Stimulated activated CD8-positive, alpha-beta memory T cell treated with anti-CD3 and anti-CD28 coated beads, Interleukin-2, amount 100 ng/mL, for 48 hours (primary cell): ENCODE results near the gene MMP28.

Source experiments
- DNase-seq, 2 donors: peaks; one replicate each; pipeline ENCODE4 v3.0.0-alpha.2; 2020; ENCODE audit warnings: low read depth in 2 of 2

The MMP28 gene

DNA sequence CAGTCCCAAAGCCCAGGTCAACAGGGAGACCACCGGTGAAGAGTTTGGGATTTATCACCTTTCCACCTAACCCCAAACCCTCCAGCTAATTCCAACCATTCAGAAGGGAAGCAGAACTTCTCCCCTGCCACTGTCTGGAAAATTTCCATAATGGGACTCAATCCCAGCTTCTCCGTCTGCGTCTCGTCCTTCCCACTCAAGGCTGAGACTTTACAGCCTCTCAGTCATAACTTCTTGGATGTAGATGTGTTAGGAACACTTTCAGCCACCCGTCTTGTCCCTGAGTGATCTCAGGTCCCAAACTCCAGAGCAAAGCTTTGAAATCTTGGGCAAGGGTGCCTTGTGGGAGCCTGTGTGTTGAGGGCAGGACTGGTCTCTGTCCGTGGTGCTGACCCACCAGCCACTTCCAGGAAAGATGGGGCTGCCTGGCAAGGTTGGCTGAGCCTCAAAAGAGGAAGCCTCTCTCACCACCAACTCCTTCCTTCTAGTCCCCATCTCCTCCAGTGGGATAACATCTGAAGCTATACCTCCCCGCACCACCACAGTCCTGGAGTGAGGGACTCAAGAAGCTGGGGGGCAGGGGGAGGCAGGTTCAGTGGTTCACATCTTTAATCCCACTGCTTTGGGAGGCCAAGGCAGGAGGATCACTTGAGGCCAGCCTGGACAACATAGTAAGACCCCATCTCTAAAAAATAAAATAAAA, 51.7 kb downstream of the MMP28 start:
- DNase-seq: no peak

DNA sequence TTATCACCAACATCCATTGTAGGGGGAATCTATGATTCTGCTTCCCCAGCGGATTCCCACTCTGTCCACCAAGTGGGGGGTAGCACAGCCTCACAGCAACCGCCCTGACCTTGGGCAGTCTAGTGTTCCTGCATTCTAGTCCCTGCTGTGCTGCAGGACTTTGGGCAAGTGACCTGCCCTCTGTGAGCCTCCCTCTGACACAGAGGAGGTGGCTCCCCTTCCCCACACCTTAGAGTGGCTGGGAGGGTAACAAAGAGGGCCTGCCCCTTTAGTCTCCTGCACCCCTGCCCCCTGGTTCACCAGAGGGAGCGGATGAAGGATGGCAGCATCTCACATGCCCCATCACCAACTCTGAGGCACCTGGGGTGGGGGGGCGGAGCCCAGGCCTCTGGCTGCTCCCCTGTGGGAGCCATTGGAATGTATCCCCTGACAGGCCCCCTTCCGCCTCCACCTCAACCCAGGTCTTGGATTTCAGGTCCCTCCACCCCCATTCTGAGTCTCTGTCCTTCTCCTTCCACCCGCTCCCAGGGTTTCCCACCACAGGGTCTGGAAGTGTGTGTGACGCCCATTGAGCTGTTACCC, 52.5 kb downstream of the MMP28 start:
- no peak for DNase-seq

DNA sequence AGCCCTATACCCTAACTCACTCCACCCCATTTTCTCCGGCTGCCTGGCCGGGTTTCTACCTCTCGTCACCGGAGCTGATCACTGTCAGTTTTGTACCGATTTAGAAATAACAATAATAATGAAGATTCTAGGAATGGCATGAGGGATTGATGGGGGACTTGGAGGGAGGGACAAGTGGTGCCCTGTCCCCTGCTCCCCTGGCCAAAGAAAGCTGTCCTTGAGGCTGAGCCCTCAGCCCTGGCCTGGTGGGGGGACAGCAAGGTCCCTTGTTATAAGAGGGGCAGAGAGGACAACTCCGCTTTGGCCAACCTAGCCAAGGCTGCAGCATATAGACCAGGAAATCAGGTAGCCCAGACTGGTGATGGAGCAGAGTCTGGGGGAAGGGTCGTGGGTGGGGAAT, 52.9 kb downstream of the MMP28 start:
- no peak for DNase-seq

DNA sequence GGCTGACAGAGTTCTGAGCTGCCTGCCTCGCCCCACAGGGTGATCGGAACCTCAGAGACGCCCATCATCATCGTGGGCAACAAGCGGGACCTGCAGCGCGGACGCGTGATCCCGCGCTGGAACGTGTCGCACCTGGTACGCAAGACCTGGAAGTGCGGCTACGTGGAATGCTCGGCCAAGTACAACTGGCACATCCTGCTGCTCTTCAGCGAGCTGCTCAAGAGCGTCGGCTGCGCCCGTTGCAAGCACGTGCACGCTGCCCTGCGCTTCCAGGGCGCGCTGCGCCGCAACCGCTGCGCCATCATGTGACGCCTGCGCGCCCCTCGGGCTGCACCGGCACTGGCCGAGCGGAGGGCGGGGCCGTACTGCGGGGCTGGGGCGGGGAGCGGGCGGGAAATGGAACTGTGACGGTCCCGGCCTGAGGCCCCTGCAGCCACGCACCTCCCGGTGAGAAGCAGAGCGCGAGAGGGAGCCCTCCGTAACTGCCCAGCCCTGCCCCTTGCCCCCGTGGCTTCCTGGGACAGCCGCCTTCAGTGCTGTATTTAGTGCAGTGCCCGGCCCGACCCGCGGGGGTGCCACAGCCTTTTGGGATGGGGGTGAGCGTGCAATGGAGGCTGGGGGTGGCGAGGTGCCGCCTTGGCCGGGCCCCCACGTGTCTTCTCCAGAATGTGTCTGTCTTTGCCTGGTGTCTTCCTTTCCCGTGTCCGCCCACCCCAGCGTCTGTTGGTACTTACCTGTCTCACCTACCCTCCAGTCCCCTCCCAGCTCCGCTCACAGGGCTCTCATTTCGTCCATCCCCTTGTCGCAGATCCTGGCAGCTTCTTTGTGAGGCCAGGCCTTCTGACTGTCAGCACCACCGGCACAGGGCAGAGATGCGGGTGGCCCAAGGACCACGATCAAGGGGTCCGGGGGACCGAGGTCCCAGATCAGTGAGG, 54.2 kb downstream of the MMP28 start:
- peak in 1 of 2 donors; percentile 17 for DNase-seq

DNA sequence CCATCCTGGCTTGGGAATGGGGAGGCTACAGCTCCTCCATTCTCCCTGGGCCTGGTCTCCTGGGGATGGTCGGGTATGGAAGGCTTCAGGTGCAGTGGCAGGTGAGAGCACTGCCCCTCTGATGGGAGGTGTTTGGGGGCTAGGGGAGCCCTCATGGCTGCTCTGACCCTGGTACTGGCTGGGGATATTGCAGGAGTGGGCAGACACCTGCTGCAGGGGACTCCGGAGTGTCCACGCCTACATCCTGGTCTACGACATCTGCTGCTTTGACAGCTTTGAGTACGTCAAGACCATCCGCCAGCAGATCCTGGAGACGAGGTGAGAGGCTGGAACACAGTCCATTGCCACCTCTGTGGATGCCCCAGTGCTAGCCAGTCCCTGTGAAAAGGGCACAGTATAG, 55.2 kb downstream of the MMP28 start:
- DNase-seq: no peak

DNA sequence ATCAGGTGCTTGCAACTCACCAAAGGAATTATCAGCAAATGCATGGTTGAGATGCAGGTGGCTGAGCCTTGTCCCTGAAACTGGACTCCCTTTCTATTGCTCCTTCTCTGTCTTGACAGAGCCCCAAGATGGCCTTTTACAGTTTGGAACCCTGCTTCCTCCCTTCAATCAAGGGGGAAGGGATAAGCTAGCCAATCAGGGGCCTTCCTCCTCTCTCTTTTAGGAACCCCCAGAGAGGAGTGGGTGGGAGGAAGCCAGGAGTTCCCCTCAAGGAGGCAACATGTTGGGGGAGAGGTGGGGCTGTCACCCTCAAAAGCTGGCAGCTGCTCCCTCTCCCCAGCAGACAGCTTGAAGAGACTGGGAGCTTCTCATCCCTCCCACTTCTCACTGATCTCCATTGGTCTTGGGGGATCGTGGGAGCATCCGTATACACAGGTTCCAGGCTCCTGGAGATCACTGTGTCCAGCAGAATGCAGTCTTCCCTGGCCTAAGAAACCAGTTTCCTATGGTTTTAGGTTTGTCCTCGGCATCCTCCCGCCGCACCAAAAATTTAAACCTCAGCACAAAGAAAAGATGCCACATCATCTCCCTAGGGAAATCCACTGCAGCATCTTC, 56.8 kb downstream of the MMP28 start:
- no peak for DNase-seq

DNA sequence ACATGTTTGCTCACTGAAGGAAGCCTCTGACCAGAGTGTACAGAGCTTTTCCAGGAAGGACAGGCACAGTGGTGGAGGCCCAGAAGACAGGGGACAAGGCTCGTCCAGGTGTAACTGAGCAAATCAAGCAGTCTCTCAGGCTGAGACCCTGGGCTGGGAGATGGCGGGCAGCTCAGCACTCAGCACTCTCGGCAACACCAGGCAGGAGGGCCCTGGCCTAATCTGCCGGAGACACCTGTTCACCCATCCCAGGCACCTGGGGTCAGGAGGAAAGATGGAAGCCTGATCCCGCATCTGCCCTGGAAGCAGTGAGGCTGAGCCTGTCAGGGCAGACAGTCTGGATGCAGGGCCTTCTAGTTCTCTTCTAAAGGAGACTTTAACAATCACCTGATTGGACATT, 59.2 kb downstream of the MMP28 start:
- no peak for DNase-seq

DNA sequence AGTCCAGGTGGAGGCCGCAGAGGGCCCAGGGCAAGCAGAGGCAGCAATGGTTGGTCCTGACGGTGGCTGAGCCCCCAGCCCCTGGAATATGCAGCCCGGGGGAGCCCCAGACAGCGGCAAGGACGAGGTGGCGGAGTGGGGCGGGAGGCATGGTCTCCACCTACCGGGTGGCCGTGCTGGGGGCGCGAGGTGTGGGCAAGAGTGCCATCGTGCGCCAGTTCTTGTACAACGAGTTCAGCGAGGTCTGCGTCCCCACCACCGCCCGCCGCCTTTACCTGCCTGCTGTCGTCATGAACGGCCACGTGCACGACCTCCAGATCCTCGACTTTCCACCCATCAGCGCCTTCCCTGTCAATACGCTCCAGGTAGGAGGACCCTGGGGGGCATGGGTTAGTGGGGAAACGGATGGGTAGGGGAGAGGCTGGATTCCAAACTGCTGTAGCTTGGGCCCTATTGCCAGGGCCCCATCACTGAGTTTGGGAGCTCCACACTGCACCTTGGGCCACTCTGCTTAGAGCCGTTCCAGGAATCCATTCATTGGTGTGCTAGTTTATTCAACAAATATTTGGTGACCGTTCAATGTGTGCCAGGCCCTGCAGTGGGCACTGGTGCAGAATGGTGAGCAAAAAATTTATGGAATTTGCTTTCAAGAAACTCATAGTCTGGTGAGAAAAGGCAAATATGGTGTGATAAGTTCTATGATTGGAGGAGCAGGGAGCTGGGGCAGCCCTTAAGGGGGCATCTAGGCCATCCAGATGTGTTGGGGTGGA, 60.2 kb downstream of the MMP28 start:
- no peak for DNase-seq

DNA sequence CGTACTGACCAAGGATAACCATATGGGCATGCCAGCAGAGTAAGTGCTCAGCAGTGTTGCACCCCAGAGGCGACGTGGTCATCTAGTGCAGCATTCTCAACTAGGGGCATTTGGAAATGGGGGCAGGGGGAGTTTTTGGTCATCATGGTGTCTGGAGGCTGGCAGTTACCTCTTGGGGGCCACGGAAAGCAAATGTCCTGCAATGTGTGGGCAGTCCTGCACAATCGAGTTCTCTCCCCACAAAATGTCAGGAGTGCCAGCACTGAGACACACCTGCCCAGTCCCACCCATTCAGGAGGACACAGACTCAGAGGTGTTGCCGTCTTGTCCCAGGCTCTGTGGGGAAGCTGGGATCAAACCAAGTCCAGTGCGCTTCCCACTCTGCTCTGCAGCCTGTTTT, 61.0 kb downstream of the MMP28 start:
- DNase-seq: no peak

DNA sequence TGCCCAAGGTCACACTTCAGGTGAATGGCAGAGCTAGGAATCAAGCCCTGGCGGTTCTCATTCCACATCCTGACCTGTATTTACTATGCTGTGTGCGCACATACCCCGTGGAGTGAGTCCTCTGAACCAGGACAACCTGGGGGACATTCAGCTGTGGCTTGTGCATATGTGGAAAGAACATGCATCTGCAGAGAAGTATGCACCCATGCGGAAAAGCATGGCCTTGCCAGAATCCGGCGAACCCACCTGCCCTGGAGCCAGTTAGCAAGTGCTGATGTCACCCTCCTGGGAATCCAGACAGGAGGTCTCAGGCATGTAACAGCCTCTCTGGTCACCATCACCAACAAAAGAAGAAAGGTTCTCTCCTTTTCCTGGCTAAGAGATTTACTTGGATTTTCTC, 62.1 kb downstream of the MMP28 start:
- no peak for DNase-seq

DNA sequence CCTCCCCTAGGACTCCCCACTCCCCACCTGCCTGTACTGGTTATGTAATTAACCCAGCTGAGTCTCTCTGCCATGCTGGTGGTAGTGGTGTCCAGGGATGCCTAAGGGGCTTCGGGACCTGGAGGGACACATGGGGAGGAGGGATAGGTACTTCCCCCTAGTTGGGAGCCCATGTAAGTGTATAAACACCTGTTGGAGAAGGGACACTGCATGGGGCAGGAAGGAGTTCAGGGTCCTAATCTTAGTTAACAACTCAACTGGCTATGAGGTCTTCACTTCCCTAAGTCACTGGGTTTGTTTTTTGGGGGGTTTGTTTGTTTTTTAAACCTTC, 62.7 kb downstream of the MMP28 start:
- DNase-seq: no peak

DNA sequence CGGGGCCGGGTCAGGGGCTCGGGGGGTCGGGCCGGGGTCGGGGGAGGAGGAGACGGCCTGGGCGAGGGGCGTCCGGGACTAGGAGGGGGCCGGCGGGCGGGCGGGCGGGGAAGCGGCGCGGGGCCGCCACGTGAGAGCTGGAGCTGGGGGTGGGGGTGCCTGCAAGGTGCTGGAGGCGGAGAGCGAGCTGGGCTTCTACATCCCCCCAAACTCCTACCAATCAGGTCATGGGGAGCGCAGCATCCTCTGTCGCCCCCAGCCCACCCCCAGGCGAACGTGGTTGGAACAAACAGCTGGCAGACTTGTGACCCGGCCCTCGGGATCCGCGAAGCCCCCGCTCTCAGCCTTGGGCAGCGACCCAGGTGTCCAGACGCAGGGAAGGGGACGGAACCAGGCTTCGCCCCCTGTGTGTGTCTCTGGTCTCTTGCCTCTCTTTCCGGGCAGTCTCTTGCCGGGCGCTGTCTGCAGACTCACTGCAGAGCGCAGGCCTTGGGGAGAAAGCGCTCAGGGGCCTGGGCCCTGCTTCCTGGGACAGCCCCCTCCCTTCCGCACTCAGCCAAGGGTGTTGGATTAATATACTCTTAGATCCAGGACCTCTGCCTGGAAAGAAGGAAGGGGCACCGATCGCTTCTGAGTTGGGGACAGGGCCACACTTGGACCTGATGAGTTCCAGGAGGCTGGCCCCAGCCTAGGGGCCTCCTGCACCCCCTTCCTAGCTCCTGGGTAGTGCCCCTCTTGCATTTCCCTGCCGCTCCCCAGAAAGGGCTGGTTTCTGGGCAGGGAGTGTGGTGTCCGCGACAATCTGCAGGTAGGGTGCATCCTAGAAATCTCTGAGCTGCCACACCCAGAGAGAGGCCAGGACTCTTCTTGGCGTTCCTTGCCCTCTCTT, 63.3 kb downstream of the MMP28 start:
- no peak for DNase-seq

DNA sequence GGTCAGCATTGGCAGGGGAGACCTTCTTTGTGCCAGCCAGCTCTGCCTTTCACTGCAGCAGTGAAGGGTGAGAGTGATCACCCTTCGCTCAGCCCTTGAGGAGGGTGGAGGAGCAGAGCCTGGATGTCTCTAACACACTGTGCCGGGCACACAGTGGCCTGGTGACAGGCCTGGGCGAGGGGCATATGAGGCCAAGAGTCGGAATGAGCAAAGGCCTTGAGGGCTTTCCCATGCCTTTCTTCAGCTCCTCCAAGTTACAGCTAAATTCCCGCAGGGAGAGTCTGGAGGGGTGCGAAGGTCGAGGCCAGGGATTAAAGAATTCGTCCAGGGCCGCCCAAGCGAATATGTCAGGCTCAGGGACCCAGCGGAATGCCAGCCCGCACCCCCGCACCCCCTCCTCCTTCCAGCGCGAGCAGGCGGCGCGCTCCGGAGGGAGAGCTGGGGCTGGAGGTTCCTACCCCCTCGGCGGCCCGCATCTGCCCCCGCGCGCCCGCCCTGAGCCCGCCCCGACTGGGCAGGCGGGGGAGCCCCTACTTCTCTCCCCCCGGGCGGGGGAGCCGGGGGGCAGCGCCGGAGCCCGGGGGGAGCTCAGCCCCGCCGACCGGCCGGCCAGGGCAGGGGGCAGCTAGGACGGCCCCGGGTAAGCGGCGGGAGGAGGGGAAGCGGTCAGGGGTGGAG, 64.1 kb downstream of the MMP28 start, which contains the start of gene RASL10B:
Gene RASL10B (plus strand): TSS at position 401 of the 678 bp plus-strand sequence. CDS start 3,546 bp downstream, outside the sequence.
- DNase-seq: peak; percentile 17 to 34

DNA sequence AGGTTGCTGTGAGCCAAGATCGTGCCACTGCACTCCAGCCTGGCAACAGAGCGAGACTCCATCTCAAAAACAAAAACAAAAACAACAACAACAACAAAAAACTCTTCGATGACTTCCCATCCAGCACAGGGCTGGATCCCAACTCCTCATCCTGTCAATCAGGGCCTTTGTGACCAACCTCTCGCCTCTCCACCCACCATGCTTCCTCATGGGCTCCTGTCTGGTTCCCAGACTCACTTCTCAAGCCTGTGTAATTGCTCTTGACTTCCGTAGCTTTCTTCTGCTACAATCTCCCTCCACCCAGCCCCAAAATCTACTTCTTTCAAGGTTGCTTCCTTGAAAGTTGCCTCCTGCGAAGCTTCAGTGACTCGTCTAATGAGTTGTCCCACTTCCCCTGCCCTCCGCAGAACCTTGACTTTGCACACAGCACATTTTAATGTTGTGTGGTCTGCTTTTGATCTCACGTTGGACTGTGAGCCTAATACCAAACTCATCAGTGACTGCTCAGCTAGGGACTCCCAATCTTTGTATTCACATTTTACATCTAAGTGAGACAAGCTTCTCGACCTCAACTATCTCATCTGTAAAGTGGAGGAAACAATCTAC, 64.9 kb downstream of the MMP28 start:
- no peak for DNase-seq

DNA sequence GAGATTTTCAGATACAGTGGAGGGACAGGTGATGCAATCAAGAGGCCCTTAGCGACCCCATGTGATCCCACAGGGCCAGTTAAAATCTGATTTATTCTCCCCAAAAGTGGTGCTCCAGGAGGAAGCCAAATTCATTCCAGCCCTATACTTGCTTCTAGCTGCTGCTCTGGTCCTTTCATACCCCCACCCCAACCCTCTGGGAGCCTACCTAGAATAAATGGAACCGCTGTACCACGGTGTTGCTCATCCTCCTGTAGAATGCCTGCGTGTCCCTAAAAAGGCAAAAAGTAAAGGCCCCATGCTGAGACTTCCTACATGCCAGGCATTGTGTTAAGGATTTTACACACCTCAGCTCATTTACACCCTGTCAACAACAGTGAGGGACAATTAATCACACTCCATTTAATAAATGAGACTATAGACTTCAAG, 66.0 kb downstream of the MMP28 start:
- DNase-seq: no peak

DNA sequence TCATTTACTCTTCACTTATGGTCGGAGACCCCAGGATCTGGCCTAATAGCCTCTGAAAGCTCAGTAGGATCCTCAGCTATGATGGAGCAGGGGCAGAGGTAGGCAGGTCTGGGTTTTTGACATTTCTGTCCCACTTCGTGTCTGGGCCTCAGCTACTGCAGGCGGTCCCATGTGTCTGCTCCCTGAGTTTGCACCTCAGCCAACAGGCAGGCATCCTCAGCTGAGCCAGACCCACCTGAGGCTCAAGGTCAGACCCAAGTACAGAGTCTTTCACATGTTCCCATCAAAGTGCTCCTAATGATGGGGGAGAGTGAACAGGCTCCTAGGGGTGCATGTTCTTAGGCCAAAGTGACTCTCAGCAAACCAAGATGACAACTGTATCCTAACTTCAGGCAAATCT, 66.9 kb downstream of the MMP28 start:
- DNase-seq: no peak

DNA sequence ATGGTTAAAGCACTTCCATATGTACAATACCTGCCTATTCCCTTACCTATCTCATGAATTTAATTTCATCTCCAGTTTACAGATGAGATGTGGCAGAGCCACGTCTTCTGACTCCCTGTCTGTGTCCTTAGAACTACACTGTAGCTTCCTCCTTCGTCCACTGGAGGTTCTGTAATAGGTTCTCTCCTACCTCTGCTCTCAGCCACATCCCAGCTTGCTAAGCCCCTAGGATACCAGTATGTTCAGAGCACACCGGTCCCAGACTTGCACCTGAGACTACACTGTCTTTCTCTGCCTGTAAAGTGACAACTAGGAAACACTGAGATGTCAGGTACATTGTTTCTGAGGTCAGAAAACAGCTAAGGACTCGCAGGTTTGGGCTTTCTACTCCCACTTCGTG, 67.8 kb downstream of the MMP28 start:
- no peak for DNase-seq

DNA sequence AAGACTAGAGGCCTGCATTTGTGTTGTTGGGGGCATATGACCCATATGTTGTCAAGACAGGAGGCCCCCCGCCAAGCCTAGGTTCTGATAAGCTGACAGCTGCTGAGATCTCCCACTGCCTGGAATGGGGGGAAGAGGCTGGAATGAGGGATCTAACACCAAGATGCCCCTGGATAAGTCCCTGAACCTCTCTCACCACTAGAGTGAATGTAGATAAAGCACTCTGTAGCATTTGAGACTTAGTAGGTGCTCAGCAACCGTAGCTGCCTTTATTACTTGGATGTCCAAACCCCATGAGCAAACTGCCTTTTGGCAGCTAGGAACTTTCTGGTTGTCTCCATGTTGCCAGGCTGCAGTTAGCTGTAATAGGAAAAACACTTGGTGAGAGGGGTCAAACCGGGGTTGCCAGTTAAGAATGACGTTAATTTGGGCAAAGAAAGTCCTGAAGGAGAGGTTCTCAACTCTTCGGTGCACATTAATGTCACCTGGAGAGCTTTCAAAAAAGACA, 68.4 kb downstream of the MMP28 start:
- DNase-seq: no peak
